Measurements from ENCODE around the gene FNIP2. TPM values are rescaled to one million over a fixed set of nuclear protein-coding genes. Genes with fewer than 3 reads are reported as not detected.

FNIP2 gene
- total and polyA plus RNA-seq, 4 donors = 8.8 to 88.7 (median 23.5) TPM

DNA sequence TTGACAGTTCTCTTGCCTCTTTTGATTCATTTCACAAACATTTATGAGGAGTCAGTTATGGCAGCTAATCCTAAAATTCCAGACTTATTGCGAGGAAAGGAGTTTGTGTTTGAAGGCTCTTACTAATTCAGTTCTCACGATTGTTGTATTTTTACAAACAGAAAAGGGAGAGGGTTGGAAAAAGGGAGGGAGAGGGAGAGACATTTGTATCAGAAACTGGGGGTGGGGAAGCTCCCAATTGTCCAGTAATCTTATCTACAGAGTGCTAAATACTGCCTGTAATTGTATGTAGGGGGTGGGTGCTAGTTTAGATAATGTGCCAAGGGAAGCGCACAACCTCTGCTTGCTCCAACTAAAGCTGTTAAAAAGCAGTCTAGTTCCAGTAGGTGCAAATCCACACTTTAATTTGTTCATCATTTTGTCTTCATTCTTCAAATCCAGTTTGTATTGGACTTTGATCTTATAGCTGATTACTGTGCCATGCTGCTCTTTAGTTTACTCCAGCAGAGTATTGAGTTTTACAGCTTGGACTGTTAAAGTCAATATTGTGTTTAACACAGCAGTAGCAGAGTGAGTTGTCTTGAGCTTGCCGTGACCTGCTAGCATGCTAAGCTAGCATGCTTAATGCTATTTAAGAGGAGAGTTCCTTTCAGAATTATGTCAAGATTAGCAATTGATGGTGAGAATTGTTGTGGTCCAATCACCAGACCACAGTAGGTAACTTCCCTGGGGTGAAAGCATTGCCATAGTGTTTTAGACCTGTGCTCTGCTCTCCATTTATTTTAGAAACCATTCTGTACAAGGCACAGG lies 13.9 kb downstream of the FNIP2 start:
- peaks cover 13 to 73% (median 58%) of the 10 kb centered on the region in 4 donors for H3K4me1 ChIP-seq (ENCODE audit: control insufficient read depth in 4 of 4, insufficient read depth in 4 of 4, low read length in 3 of 4)
- H3K4me3 ChIP-seq (ENCODE audit: low read depth in 1 of 3, low read length in 3 of 3) = no peak overlapping the region
- H3K27me3 ChIP-seq (ENCODE audit: control insufficient read depth in 4 of 4, insufficient read depth in 4 of 4, low read length in 3 of 4) = no peaks in the 10 kb centered on the region
- peak overlapping the region; percentile 52 to 65 for H3K27ac ChIP-seq (ENCODE audit: low read depth in 1 of 2, low read length in 2 of 2)
- H3K36me3 ChIP-seq (ENCODE audit: control insufficient read depth in 4 of 4, insufficient read depth in 3 of 4, low read depth in 1 of 4, low read length in 3 of 4) = no peaks in the 10 kb centered on the region
- no peaks in the 10 kb centered on the region for H3K9me3 ChIP-seq (ENCODE audit: control insufficient read depth in 4 of 4, low read length in 3 of 4)
- H3K9ac ChIP-seq (ENCODE audit: low read depth in 1 of 2, low read length in 2 of 2) = no peak overlapping the region
- 29% methylated on average over 4 of the region's 4 CpGs for WGBS
- no peak for DNase-seq (ENCODE audit: low spot score)
- TF ChIP-seq, protein P1, sequence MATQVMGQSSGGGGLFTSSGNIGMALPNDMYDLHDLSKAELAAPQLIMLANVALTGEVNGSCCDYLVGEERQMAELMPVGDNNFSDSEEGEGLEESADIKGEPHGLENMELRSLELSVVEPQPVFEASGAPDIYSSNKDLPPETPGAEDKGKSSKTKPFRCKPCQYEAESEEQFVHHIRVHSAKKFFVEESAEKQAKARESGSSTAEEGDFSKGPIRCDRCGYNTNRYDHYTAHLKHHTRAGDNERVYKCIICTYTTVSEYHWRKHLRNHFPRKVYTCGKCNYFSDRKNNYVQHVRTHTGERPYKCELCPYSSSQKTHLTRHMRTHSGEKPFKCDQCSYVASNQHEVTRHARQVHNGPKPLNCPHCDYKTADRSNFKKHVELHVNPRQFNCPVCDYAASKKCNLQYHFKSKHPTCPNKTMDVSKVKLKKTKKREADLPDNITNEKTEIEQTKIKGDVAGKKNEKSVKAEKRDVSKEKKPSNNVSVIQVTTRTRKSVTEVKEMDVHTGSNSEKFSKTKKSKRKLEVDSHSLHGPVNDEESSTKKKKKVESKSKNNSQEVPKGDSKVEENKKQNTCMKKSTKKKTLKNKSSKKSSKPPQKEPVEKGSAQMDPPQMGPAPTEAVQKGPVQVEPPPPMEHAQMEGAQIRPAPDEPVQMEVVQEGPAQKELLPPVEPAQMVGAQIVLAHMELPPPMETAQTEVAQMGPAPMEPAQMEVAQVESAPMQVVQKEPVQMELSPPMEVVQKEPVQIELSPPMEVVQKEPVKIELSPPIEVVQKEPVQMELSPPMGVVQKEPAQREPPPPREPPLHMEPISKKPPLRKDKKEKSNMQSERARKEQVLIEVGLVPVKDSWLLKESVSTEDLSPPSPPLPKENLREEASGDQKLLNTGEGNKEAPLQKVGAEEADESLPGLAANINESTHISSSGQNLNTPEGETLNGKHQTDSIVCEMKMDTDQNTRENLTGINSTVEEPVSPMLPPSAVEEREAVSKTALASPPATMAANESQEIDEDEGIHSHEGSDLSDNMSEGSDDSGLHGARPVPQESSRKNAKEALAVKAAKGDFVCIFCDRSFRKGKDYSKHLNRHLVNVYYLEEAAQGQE (IDR thresholded peaks at IDR 0.05) = no peak
- TF ChIP-seq FOXA1 (IDR thresholded peaks at IDR 0.05) (peak; percentile 86), HNF4G (IDR thresholded peaks at IDR 0.05) (peak; percentile 88), RXRA (IDR thresholded peaks at IDR 0.05) (peak; percentile 70 to 82), SP1 (IDR thresholded peaks at IDR 0.05) (peak; percentile 87), EGR1 (IDR thresholded peaks at IDR 0.05; ENCODE audit: low read depth in 2 of 2) (peak in 1 of 2 donors; percentile 16), JUND (IDR thresholded peaks at IDR 0.05) (peak; percentile 57 to 70), GABPA (IDR thresholded peaks at IDR 0.05 in 1 of 2, conservative IDR thresholded peaks at IDR 0.05 in 1 of 2) (peak in 1 of 2 donors; percentile 20), FOXA2 (IDR thresholded peaks at IDR 0.05) (peak; percentile 76), NR2F2 (IDR thresholded peaks at IDR 0.05) (no peak), HNF4A (conservative IDR thresholded peaks at IDR 0.05) (peak; percentile 91 to 95), YY1 (IDR thresholded peaks at IDR 0.05) (peak; percentile 76), RAD21 (IDR thresholded peaks at IDR 0.05) (peak; percentile 21 to 44), TAF1 (conservative IDR thresholded peaks at IDR 0.05) (no peak)
- TF ChIP-seq, protein P2, sequence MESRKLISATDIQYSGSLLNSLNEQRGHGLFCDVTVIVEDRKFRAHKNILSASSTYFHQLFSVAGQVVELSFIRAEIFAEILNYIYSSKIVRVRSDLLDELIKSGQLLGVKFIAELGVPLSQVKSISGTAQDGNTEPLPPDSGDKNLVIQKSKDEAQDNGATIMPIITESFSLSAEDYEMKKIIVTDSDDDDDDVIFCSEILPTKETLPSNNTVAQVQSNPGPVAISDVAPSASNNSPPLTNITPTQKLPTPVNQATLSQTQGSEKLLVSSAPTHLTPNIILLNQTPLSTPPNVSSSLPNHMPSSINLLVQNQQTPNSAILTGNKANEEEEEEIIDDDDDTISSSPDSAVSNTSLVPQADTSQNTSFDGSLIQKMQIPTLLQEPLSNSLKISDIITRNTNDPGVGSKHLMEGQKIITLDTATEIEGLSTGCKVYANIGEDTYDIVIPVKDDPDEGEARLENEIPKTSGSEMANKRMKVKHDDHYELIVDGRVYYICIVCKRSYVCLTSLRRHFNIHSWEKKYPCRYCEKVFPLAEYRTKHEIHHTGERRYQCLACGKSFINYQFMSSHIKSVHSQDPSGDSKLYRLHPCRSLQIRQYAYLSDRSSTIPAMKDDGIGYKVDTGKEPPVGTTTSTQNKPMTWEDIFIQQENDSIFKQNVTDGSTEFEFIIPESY (IDR thresholded peaks at IDR 0.05) = peak; percentile 58
- TF ChIP-seq, protein P3, sequence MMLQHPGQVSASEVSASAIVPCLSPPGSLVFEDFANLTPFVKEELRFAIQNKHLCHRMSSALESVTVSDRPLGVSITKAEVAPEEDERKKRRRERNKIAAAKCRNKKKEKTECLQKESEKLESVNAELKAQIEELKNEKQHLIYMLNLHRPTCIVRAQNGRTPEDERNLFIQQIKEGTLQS (IDR thresholded peaks at IDR 0.05) = no peak
- TF ChIP-seq, protein P4, sequence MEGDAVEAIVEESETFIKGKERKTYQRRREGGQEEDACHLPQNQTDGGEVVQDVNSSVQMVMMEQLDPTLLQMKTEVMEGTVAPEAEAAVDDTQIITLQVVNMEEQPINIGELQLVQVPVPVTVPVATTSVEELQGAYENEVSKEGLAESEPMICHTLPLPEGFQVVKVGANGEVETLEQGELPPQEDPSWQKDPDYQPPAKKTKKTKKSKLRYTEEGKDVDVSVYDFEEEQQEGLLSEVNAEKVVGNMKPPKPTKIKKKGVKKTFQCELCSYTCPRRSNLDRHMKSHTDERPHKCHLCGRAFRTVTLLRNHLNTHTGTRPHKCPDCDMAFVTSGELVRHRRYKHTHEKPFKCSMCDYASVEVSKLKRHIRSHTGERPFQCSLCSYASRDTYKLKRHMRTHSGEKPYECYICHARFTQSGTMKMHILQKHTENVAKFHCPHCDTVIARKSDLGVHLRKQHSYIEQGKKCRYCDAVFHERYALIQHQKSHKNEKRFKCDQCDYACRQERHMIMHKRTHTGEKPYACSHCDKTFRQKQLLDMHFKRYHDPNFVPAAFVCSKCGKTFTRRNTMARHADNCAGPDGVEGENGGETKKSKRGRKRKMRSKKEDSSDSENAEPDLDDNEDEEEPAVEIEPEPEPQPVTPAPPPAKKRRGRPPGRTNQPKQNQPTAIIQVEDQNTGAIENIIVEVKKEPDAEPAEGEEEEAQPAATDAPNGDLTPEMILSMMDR (IDR thresholded peaks at IDR 0.05; ENCODE audit: low read depth, low read length, missing input control) = no peak
- TF ChIP-seq, protein P5, sequence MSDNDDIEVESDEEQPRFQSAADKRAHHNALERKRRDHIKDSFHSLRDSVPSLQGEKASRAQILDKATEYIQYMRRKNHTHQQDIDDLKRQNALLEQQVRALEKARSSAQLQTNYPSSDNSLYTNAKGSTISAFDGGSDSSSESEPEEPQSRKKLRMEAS (IDR thresholded peaks at IDR 0.05) = peak; percentile 79

Data from liver (tissue), 9 donors.